SHP77 treated with DMSO at 0.1 percent for 48 hours (cell line): Measurements from ENCODE around the gene TBC1D14.

Experiments
- DNase-seq: peaks from one replicate; lab custom pipeline; 2025; lab: John Stamatoyannopoulos, UW

Gene TBC1D14

GRCh38 chr4:6929812-6930464 lies 20.3 kb downstream of the TBC1D14 start:
- DNase-seq = no peak

- DNase-seq = no peak
These were observed 22.8 kb downstream of the TBC1D14 start for GRCh38 chr4:6932475-6932874.

GRCh38 chr4:6932918-6933317 lies 23.3 kb downstream of the TBC1D14 start:
- no peak for DNase-seq

GRCh38 chr4:6933691-6934430 lies 24.2 kb downstream of the TBC1D14 start:
- DNase-seq = no peak

- no peak for DNase-seq
These were observed 26.3 kb downstream of the TBC1D14 start for GRCh38 chr4:6935965-6936364.

GRCh38 chr4:6937201-6937600 lies 27.6 kb downstream of the TBC1D14 start:
- DNase-seq = no peak

- DNase-seq = no peak
These were observed 28.1 kb downstream of the TBC1D14 start for GRCh38 chr4:6937754-6938153.

- DNase-seq = no peak
These were observed 28.6 kb downstream of the TBC1D14 start for GRCh38 chr4:6938237-6938636.

- no peak for DNase-seq
These were observed 29.1 kb downstream of the TBC1D14 start for GRCh38 chr4:6938647-6939271.

GRCh38 chr4:6939761-6940743 lies 30.4 kb downstream of the TBC1D14 start:
- DNase-seq = no peak

GRCh38 chr4:6940744-6941137 lies 31.1 kb downstream of the TBC1D14 start:
- DNase-seq = no peak

- no peak for DNase-seq
These were observed 32.2 kb downstream of the TBC1D14 start for GRCh38 chr4:6941796-6942195.

- DNase-seq = no peak
These were observed 32.7 kb downstream of the TBC1D14 start for GRCh38 chr4:6942238-6942800.

- DNase-seq = no peak
These were observed 33.6 kb downstream of the TBC1D14 start for GRCh38 chr4:6943012-6943884.

- DNase-seq = no peak
These were observed 34.2 kb downstream of the TBC1D14 start for GRCh38 chr4:6943885-6944225.

- DNase-seq = no peak
These were observed 34.9 kb downstream of the TBC1D14 start for GRCh38 chr4:6944301-6945051.

GRCh38 chr4:6945052-6945409 lies 35.4 kb downstream of the TBC1D14 start:
- no peak for DNase-seq

GRCh38 chr4:6946497-6946896 lies 36.9 kb downstream of the TBC1D14 start:
- DNase-seq = no peak

GRCh38 chr4:6948134-6948460 lies 38.5 kb downstream of the TBC1D14 start:
- DNase-seq = no peak

GRCh38 chr4:6951880-6952381 lies 42.3 kb downstream of the TBC1D14 start:
- no peak for DNase-seq
